ENCODE measurements around the gene AMOT.

The AMOT gene

DNA sequence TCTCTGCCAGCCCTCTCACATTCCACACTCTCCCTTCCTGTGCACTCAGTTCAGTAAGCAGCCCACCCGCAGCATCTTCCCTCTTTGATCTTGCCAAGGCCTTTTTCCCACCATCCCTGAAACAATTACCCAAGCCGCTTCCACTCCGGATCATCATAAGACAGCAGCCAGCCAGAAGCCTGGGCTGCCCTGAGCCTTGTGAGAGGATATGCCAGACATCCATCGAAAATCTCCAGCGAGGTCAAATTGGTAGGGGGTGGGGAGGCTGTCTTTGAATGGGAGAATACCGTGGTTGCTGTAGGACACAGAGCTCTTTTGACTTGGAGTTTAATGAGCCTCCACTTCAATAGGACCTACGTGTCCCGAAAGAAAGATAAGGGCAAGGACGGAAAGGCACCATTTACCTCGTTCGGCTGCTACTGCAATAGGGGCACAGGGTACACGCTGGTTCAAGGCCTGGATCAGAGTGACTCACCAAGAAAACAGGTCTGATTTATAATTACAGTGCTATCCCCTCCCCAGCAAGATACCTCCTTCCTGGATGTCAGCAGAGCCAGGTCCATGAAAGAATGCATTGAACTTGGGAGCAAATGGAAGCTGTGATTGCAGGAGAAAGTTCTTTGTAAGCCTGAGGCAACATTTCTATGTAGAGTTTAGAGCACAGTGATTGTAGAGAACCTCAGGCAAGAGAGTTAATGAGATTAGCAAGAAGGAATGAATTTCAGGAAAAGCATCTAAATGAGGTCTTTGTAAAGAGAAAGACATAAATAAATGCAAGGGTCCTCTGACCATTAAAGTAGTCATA is 39.5 kb downstream of the AMOT start:
- no peak for DNase-seq (ENCODE audit: low read depth in 3 of 3)

DNA sequence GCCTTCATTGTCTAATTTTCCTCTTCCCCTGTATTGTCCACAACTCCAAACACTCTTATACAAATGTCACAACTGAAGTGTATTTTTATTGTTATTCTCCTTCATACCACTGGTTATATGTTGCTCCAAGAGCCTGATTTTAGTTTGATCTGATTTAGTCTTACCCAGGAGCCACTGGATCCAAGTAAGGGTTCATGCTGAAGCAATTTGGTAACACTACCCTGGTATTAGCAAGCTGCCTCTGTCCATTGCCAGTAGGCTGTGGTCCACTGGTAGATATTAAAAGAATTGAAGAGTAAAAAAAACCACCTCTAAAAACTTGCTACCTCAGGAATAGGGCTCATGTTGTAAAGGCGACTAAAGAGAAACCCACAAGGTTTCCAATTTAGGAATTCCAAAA is 41.2 kb downstream of the AMOT start:
- no peak for DNase-seq (ENCODE audit: low read depth in 3 of 3)

DNA sequence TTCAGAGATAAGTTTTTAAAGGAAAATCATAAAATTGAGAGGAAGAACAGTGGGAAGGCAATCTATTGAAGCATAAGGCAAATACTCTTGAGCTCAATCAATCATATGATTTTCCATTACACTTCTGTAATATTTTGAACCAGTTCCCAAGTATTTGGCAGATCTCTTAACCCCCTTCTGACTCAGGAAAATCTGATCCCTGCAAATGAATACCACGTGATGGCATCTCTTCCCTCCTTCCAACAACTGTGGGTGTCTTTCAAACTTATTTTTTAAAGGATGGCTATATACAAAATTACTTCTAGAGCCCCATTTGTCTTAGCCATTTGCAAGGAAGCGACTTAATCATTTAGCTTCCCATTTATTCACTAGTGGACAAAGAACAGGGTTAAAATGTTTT is 41.9 kb downstream of the AMOT start:
- DNase-seq (ENCODE audit: low read depth in 3 of 3) = no peak

DNA sequence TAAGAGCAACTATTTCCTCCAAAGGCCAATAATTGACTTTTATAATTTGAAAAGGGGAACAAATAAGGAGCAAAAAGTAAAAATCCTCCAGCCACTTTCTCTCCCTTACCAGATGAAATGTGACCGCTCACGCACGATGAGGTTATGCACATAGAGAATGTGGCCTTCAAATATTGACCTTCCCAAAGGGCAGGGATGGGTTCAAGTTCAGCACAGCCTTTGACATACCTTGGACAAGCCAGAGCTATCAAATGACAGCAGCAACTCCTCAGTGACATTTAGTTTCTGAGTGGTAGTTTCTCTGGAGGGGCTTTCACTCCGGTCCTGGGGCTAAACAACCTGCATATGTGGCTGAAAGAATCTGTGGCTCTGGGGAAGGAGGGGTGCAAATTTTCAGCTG is 50.7 kb downstream of the AMOT start:
- DNase-seq (ENCODE audit: low read depth in 3 of 3) = no peak

DNA sequence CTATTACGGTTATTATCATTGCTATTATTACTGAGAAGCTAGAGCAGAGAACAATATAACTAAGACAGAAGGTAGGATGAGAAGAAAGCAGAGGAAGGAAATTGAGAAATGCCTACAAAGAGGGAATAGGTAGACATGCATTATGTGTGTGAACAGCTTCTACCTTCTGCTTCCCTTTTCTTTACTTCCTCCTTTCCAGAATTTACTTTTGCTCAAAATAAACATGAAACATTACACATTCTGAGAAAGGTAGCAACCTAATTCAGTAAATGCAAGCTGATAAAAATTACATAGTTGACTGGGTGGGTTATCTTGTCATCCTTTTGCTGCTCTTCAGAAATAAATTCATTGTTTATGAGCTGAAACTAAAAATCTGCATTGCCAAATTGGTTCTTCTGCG is 54.6 kb downstream of the AMOT start:
- DNase-seq (ENCODE audit: low read depth in 3 of 3) = no peak

DNA sequence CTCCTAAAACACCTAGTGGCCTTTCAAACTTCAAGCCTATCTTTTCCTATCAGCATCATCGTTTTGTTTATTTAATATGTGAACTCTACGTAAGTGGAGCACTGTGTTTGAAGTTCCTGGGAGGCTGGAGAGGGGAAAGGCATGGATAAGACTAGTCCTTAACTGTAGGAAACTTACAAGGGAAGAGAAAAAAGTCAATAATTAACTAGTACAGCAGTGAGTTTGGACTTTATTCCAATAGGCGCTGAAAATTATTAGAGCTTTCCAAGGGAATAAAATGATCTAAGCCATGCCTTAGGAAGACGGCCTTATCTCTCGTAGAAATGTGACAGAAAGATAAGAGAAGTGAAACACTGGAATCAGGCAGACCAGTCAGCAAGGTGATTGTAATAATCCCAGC is 55.3 kb downstream of the AMOT start:
- DNase-seq (ENCODE audit: low read depth in 3 of 3) = no peak

DNA sequence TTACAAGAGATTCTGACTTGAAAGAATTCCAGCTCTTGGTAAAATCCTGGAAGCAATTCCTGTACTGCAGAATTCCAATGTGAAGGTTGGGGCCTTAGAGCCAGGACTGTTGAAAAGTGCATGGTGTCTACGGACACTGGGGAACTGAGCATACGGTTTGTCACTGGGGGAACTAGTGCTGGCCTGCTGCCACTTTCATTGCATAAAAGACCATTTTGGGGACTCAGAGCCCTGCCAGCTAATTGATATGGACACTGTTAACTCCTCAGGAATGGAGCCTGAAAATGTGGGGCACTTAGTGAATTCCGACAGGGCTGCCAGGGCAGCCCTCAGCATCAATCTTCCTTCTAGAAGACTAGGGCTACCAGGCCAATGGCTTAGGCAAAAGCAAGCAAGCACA is 55.9 kb downstream of the AMOT start:
- DNase-seq (ENCODE audit: low read depth in 3 of 3) = no peak

DNA sequence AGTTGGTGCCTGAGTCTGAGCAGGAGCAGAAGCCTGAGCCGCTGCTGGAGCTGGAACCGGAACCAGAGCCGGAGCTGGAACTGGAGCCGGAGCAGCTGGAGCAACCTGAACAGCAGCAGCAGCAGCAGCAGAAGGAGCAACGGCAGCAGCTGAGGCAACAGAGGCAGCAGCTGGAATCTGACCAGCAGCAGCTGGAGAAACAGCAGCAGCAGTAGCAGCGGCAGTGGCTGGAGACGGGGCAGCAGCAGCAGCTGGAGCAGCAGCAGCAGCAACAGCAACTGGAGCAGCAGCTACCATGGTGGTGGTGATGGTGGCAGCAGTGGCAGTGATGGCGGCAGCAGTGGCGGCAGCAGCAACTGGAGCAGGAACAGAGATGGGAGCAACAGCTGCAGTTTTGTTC is 61.5 kb downstream of the AMOT start:
- DNase-seq (ENCODE audit: low read depth in 3 of 3) = no peak

DNA sequence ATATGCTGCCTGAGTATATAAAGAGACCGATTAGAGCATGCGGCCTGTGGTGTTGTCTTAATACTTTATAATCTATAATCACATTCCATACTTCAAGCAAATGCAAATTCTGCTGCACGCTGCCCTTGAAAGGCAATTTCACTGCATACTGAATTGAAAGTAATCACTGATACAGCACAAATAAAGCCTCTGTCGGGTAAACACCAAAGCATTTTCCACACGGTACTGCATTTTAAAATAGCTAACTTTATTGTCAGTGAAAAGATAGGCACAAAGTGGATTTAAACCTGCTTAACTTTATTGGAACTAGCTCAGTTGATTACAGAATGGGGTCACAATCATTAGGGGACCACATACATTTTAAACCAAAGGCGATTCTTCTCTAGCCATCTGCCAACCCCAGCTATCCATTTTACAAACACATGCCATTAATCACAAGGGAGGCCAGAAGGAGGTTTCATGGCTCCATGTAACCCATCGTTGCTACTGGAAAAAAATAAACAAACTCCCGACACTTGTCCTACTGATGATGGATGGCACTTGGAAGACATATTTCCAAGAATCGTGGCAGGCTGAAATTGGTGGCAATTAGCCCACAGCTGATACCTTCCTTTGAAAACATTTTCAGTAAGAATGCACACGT is 65.9 kb downstream of the AMOT start:
- no peak for DNase-seq (ENCODE audit: low read depth in 3 of 3)

DNA sequence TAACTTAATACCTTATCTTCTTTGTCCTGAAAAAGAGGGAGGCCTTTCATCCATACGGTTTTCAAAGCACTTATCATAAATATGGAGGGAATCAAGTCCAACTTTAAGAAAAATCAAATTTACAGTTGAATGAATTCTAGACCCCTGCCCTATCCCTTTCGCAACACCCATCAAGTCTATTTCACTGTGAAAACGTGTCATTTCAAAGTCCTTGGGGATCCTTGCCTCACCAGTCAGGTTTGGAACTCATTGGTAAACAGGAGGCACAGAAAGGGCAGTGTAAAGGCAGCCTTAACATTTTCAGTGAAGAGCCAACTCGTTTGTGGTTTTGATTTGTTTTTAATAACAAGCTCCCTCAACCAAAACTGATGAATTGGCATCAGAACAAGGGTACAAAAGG is 66.5 kb downstream of the AMOT start:
- DNase-seq (ENCODE audit: low read depth in 3 of 3) = no peak

DNA sequence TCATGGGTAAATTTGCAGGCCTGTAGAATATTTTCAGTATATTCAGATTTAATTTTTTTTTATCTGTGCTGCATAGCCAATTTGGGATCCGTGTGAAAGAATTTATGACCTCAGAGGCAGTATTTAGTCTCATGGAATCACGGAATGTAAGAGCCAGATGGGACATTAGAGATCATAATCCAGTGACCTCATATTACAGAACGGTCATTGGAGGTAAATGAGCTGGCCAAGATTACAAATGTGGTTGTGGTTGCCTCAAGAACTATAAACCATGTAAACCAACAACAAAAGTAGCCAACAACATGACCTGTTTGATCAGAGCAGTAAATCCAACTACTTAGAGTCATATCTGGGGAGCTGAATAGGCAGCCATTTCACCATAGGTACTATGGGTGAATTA is 71.6 kb downstream of the AMOT start:
- DNase-seq (ENCODE audit: low read depth in 3 of 3) = no peak

DNA sequence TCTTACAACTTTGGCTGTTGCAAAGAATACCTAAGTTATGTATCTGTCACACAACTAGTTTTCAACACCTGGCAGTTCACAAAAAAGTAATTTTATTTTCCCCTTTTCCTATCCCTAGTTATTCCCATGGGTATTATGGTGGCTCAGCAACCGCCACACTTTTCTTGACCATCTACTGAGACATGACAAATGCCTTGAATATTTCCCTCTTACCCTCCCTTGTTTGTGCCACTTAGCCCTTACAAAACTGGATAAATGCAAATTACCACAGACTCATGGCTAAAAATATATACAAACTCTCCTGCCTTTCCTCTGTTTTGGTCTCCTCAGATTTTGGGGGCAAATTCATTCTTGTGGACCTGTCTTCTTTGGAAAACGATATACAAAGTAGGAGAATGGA is 72.1 kb downstream of the AMOT start:
- no peak for DNase-seq (ENCODE audit: low read depth in 3 of 3)

DNA sequence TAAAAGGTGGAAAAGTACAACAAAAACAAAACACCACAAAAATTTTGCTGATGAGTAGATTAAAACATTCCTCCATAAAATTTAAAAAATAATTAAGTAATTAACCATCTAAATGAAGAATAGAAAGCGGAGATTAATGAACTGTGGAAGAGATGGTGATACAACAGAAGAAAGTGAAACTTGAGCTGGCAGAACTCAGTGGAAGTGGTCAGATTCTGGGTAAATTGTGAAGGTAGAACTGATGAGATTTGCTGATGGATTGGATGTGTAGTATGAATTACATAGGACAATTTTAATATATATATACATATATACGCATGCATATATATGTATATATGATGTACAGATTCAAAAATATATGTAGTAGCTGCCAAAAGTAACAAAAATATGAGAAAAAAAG is 73.9 kb downstream of the AMOT start:
- DNase-seq (ENCODE audit: low read depth in 3 of 3) = no peak

DNA sequence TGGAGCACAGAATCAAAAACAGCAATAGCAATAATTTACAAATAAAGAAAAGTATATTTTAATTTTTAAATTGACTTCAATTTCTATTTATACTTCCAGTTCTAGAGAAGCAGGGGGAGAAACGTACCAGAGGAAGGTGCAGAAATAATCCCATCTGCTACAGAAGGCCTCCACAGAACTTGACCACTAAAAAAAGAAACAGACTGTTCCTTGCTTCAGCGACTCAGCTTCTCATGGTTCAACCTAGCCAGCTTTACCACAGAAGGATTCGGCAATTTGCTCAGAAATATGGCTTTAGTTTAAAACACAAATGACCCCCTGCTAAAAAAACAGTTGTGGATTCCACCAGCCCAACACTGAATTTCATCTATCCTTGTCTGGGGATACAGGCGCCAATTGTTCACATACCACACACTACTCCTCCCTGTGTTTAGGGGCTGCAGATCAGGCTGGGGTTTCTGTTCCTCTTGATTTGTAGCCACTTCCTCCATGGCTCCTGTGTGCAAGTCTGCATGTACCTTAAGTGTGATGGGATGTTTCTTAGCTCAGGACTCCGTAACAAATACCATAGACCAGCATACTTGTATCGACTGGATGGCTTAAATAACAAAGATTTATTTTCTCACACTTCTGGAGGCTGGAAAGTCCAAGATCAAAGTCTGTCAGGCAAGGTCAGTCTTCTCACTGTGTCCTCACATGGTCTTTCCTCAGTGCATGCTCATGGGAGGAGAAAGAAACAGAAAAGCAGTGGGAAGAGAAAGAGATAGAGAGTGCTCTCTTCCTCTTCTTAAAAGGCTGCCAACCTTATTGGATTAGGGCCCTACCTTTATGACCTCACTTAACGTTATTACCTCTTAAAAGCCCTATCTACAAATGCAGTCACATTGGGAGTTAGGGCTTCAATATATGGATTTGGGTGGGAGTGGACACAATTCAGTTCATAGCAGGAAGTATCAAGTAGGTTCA is 79.1 kb downstream of the AMOT start:
- no peak for DNase-seq (ENCODE audit: low read depth in 3 of 3)

DNA sequence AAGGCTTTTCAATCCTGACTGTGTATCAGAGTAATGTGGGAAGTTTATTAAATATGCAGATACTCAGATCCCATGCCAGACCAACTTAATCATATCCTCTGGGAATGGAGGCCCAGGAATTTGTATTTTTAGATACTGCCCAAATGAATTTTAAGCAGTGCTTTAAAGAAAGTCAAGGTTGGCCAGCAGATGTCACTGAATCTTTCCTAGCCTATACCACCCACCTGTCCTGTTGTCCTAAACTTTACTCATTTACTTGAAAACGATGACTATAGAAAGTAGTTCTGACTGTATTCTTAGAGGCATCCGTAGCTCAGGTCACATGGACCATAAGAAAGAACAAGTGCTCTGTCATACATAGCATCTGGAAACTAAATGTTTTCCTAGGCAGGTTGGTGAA is 79.9 kb downstream of the AMOT start:
- no peak for DNase-seq (ENCODE audit: low read depth in 3 of 3)

DNA sequence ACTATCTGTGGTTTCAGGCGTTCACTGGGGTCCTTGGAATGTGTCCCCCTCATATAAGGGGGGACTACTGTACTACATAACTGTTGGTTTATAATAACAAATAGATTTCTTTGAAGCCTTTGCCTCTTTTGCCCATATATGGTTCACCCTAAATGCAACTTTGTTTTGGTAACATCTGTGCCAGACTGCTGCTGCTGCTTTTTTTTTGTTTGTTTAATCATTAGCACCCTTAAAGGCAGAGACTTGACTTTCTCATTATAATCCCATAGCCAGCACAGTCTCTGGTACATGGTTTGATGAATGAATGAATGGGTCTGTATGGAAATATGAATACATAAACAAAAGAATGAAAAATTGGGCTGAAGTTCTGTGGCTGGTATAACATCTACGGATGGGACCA is 80.7 kb downstream of the AMOT start:
- DNase-seq (ENCODE audit: low read depth in 3 of 3) = no peak

DNA sequence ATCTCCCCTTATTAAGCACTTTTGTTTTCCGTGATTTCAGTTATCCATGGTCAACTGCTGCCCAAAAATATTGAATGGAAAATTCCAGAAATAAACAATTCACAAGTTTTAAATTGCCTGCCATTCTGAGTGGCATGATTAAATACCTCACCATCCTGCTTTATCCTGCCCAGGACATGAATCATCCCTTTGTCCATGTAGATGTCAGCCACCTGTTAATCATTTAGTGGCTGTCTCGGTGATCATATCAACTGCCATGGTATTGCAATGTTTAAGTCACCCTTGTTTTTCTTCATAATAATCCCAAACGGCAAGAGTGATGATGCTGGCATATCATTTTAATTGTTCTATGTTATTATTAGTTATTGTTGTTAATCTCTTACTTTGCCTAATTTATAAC is 81.1 kb downstream of the AMOT start:
- no peak for DNase-seq (ENCODE audit: low read depth in 3 of 3)

DNA sequence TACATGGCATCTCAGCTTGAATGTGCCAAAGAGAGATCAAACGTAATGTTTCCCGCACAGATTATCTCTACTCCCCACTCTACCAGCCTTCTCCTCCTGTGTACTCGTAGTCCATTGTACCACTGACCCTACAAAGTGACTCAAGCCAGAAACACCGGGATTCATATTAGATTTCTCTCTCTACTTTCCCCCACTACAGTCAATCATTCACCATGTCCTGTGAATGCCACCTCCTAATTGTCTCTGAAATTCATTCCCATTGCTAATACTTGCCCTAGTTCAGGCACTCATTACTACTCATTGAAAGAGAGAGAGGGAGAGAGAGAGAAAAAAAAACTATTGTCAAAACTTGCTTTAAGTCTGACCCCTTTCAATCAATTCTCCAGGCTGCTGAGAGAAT is 82.7 kb downstream of the AMOT start:
- no peak for DNase-seq (ENCODE audit: low read depth in 3 of 3)

DNA sequence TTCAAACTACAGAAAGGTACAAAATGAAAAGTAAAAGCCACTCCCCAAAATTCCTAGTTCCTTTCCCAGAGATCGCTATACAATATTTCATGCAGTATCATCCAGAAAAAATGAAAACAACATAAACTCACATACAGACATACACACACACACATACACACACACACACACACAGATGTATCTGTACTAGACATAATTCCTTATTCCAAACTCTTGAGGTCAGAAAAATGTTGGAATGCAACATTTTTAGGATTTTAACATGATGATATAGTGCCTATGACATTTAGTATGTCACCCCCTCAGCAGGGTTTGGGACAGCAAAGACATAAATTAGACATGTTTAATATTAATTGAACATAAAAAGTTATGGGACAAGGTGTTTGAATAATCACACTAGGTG is 87.5 kb downstream of the AMOT start:
- no peak for DNase-seq (ENCODE audit: low read depth in 3 of 3)

DNA sequence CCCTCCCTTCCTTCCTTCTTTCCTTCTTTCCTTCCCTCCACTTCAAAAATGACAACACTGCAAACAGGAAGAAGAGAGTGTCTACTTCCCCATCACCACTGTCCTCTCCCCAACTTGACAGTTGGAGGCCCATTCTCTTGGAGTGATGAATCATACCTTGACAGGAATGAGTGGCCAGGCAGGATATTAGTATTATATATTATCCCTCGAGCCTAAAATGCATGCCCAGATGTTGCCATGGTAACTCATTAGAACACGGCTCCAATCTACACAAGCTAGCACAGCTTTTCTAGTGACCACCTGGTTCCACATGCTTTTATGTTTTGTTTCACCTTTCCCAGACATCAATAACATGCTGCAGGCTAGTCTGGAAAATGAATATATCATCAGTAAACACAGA is 89.6 kb downstream of the AMOT start:
- no peak for DNase-seq (ENCODE audit: low read depth in 3 of 3)

DNA sequence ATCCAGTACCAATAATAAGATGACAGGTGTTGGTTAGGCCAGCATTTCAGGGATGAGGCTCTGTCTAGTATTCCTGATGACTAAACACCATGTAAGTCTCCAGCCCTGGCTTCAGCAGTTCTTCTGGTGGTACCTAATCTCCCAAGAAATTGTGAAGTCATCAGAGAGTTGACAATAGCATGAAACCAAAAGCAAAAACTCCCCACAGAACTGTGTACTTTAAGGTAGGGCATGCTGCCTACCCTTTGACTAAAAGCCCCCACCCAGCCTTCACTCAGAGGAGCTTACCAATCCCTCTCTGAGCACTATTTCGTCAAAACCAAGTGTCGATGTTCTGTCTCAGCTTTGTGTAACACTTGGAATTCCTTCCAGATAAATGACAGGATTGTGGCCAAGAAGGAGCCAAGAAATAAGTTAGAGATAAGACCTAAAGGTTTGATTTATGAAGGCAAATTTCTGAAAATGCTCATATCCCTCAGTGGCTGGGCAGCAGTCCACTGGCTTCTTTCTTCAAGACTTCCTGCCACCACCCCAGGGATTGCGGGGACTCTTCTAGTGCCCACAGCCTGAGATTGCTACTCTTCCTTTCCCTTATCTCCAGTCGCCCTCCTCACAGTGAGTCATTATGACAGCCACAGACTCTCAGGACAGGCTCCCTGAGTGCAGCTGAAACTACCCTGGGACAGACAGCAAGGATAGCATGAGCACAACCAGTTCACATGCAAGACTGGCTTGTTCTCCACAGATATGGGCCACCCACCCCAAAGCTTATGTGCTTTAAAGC is 93.6 kb downstream of the AMOT start:
- no peak for DNase-seq (ENCODE audit: low read depth in 3 of 3)

Data from stimulated activated CD4-positive, alpha-beta T cell treated with anti-CD3 and anti-CD28 coated beads, TNF-alpha, amount 100 ng/mL, for 24 hours (primary cell).